HEK293 (cell line): ENCODE data around the gene ERCC6L.
A peak's percentile ranks its signal among the peaks of the same experiment; 100 is the strongest.

Source experiments
- CTCF ChIA-PET: fragments of 350-600 bp; formaldehyde crosslinking; extraction: SDS; loops from one replicate; lab custom pipeline; 2021; ENCODE audit warnings: antibody characterized with exemption; lab: Yijun Ruan, JAX
- POLR2A ChIA-PET: fragments of 300-600 bp; formaldehyde crosslinking; extraction: SDS; loops from one replicate; lab custom pipeline; 2020; ENCODE audit warnings: antibody characterized with exemption, inconsistent platforms; lab: Yijun Ruan, JAX
- H3K27ac ChIP-seq: fragments of 200-500 bp; sonication (Bioruptor generic); 2 replicates; pipeline ENCODE4 v1.5.1; 2014; ENCODE audit warnings: low read depth, low read length, control low read depth, inconsistent platforms; ENCODE audit errors: extremely low read depth
- H3K36me3 ChIP-seq, 2 experiments: fragments of 200-500 bp in 1 of 2; sonication (Bioruptor generic) in 1 of 2; 1 replicate in 1 of 2; 2 replicates in 1 of 2; pipeline ENCODE4 v1.5.1; 2014 to 2017; ENCODE audit warnings: inconsistent platforms in 2 of 2, low read length in 2 of 2; ENCODE audit not compliant: control insufficient read depth in 2 of 2, insufficient read depth in 1 of 2
- H3K4me1 ChIP-seq: fragments of 200-500 bp; sonication (Bioruptor generic); 2 replicates; pipeline ENCODE4 v1.5.1; 2014; ENCODE audit warnings: mild to moderate bottlenecking, low read length, inconsistent platforms; ENCODE audit not compliant: control insufficient read depth, insufficient read depth
- H3K4me3 ChIP-seq: 2 replicates; pipeline ENCODE4 v1.5.1; 2011; ENCODE audit warnings: low read depth, mild to moderate bottlenecking, control low read depth, low read length, moderate library complexity
- H3K9me3 ChIP-seq: fragments of 200-500 bp; sonication (Bioruptor generic); 2 replicates; pipeline ENCODE4 v1.5.1; 2014; ENCODE audit warnings: low read depth, low read length, inconsistent platforms; ENCODE audit not compliant: control insufficient read depth, insufficient read depth
- KLF10 ChIP-seq: fragments of 450-650 bp; IDR thresholded peaks from 2 replicates; pipeline ENCODE4 v1.5.1; 2018; ENCODE audit warnings: missing biosample characterization, mild to moderate bottlenecking, missing genetic modification characterization
- MZF1 ChIP-seq: fragments of 450-650 bp; formaldehyde crosslinking; IDR thresholded peaks from 2 replicates; pipeline ENCODE4 v1.5.1; 2017; ENCODE audit warnings: missing biosample characterization, missing genetic modification characterization, borderline replicate concordance
- SCRT1 ChIP-seq: fragments of 450-650 bp; formaldehyde crosslinking; IDR thresholded peaks from 2 replicates; pipeline ENCODE4 v1.5.1; 2016; ENCODE audit warnings: missing biosample characterization, missing genetic modification characterization, borderline replicate concordance
- SCRT2 ChIP-seq: fragments of 450-650 bp; formaldehyde crosslinking; IDR thresholded peaks from 2 replicates; pipeline ENCODE4 v1.5.1; 2016; ENCODE audit warnings: missing biosample characterization, missing genetic modification characterization
- SP7 ChIP-seq: fragments of 450-650 bp; formaldehyde crosslinking; IDR thresholded peaks from 2 replicates; pipeline ENCODE4 v1.5.1; 2016; ENCODE audit warnings: missing biosample characterization, missing genetic modification characterization
- ZBTB17 ChIP-seq: fragments of 450-650 bp; formaldehyde crosslinking; IDR thresholded peaks from 2 replicates; pipeline ENCODE4 v1.5.1; 2016; ENCODE audit warnings: missing biosample characterization, missing genetic modification characterization
- ZNF19 ChIP-seq: fragments of 450-650 bp; formaldehyde crosslinking; IDR thresholded peaks from 2 replicates; pipeline ENCODE4; 2016; ENCODE audit warnings: missing biosample characterization, missing genetic modification characterization, low read depth
- ZNF324 ChIP-seq: fragments of 450-650 bp; formaldehyde crosslinking; IDR thresholded peaks from 2 replicates; pipeline ENCODE4 v1.5.1; 2016; ENCODE audit warnings: missing biosample characterization, missing genetic modification characterization
- ZNF518A ChIP-seq: fragments of 450-650 bp; formaldehyde crosslinking; conservative IDR thresholded peaks from 2 replicates; pipeline ENCODE4 v1.5.1; 2016; ENCODE audit warnings: low read depth, missing biosample characterization, missing genetic modification characterization
- ZNF621 ChIP-seq: fragments of 450-650 bp; formaldehyde crosslinking; IDR thresholded peaks from 2 replicates; pipeline ENCODE4 v1.5.1; 2017; ENCODE audit warnings: missing biosample characterization, missing genetic modification characterization
- ZNF837 ChIP-seq: fragments of 450-650 bp; formaldehyde crosslinking; IDR thresholded peaks from 2 replicates; pipeline ENCODE4 v1.5.1; 2016; ENCODE audit warnings: missing biosample characterization, missing genetic modification characterization
- TF ChIP-seq, protein P1 (sequence below): fragments of 450-650 bp; formaldehyde crosslinking; IDR thresholded peaks from 2 replicates; pipeline ENCODE4 v1.5.1; 2016; ENCODE audit warnings: missing biosample characterization, missing genetic modification characterization
- TF ChIP-seq, protein P2 (sequence below): fragments of 450-650 bp; formaldehyde crosslinking; conservative IDR thresholded peaks from 2 replicates; pipeline ENCODE4 v1.5.1; 2016; ENCODE audit warnings: low read depth, missing biosample characterization, missing genetic modification characterization
- TF ChIP-seq, protein P3 (sequence below): fragments of 450-650 bp; formaldehyde crosslinking; IDR thresholded peaks from 2 replicates; pipeline ENCODE4 v1.5.1; 2017; ENCODE audit warnings: missing biosample characterization, missing genetic modification characterization
- TF ChIP-seq, protein P4 (sequence below): fragments of 450-650 bp; IDR thresholded peaks from 2 replicates; pipeline ENCODE4 v1.5.1; 2018; ENCODE audit warnings: missing biosample characterization, mild to moderate bottlenecking, missing genetic modification characterization

Gene ERCC6L

GRCh38 chrX:72182924-72183323, 55.9 kb downstream of the ERCC6L start:
- Histone ChIP-seq H3K4me3 (no peak overlapping the region; the same call in 1 of the 2 replicates), H3K9me3 (no peaks in the 10 kb centered on the region), H3K4me1 (peaks cover 5% of the 10 kb centered on the region; the same call in 1 of the 2 replicates), H3K27ac (no peak overlapping the region), H3K36me3 (peaks cover 28 to 34% of the 10 kb centered on the region in 2 experiments)
- CTCF ChIA-PET, result interaction anchor here (0.6 kb wide), 2 partner anchors 11 to 1730 kb away, joined by 3 read pairs; no protein-coding TSS in a partner anchor
- TF ChIP-seq ZBTB17 (tag by site-specific recombination), result peak; percentile 57; the same call in 1 of the 2 replicates
- no peak for TF ChIP-seq ZNF19 (tag by site-specific recombination)
- peak; percentile 84 for TF ChIP-seq SCRT2 (tag by site-specific recombination)
- peak; percentile 55; the same call in 1 of the 2 replicates for TF ChIP-seq SCRT1 (tag by site-specific recombination)
- POLR2A ChIA-PET, result no interaction called here

DNA sequence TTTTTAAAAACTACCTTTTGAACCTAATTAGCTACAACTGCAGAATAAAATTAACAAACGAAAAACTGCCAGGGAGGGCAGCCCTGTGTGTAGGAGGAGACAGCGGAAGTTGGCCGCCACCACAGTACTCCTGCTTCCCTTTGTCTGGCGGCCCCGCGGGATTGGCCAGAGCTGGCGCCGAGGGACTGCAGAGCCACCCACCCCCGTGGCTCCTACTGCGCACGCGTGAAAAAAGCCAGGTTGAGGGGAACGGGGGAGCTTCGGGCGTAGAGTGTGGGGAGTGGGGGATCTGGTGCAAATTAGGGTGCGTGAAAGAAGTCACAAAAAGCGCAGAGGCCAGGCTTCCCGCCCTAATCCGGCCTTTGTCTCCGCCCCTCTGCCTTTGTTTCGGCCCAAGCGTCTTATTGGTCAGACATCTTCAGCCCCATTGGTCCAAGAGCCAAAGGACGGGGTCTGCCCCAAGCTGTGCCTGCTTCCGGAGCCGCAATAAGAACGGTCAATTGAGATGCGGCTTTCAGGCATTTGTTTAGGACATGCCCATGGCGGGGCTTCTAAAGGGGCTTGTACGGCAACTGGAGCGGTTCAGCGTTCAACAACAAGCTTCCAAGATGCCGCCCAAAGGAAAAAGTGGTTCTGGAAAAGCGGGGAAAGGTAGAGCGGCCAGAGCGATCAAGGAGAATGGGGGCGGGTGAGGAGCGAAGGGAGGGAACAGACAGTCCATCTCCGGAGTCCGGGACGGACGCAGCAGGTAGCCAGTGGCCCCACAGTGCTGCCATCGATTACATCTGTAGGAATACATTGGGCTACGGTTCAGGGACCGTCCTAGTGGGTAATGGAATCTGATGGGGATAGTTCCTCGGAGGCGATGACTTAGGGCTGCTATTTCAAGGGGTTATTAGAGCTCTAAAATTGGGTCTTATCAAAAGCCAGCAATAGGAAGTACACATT, 57.4 kb downstream of the ERCC6L start, which contains the start of gene PIN4:
Gene PIN4 (plus strand): TSS at position 580 of the 948 bp plus-strand sequence. CDS start 29 bp downstream, at position 609.
- Histone ChIP-seq H3K27ac (peak within 1 kb of the TSS; percentile 85), H3K4me1 (peaks cover 5% of the 10 kb centered on the region; the same call in 1 of the 2 replicates), H3K36me3 (peaks cover 13 to 21% of the 10 kb centered on the region in 2 experiments), H3K9me3 (no peaks in the 10 kb centered on the region), H3K4me3 (peak within 1 kb of the TSS; percentile 68)
- CTCF ChIA-PET, result interaction anchor here (0.5 to 1.7 kb wide), 13 partner anchors 9 to 209 kb away, joined by 3 to 14 read pairs (median 3); partner anchors contain the start of gene RPS4X
- POLR2A ChIA-PET, result interaction anchor here (0.5 to 2.5 kb wide), 31 partner anchors 9 to 1022 kb away, joined by 3 to 40 read pairs (median 4); partner anchors contain the start of genes ERCC6L, RPS4X, RTL5 and TAF1
- TF ChIP-seq ZNF621 (tag by site-specific recombination) (no peak), ZNF837 (tag by site-specific recombination) (no peak), KLF10 (tag by site-specific recombination) (peak; percentile 54), SP7 (tag by site-specific recombination) (peak; percentile 52; the same call in 1 of the 2 replicates), ZNF324 (tag by site-specific recombination) (0 out of 2 replicates have a peak, but pooled peaks have one; percentile 34), MZF1 (peak; percentile 100), ZNF518A (tag by site-specific recombination) (peak; percentile 73)
- TF ChIP-seq, protein P1, sequence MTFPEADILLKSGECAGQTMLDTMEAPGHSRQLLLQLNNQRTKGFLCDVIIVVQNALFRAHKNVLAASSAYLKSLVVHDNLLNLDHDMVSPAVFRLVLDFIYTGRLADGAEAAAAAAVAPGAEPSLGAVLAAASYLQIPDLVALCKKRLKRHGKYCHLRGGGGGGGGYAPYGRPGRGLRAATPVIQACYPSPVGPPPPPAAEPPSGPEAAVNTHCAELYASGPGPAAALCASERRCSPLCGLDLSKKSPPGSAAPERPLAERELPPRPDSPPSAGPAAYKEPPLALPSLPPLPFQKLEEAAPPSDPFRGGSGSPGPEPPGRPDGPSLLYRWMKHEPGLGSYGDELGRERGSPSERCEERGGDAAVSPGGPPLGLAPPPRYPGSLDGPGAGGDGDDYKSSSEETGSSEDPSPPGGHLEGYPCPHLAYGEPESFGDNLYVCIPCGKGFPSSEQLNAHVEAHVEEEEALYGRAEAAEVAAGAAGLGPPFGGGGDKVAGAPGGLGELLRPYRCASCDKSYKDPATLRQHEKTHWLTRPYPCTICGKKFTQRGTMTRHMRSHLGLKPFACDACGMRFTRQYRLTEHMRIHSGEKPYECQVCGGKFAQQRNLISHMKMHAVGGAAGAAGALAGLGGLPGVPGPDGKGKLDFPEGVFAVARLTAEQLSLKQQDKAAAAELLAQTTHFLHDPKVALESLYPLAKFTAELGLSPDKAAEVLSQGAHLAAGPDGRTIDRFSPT (tag by site-specific recombination), result no peak
- TF ChIP-seq, protein P2, sequence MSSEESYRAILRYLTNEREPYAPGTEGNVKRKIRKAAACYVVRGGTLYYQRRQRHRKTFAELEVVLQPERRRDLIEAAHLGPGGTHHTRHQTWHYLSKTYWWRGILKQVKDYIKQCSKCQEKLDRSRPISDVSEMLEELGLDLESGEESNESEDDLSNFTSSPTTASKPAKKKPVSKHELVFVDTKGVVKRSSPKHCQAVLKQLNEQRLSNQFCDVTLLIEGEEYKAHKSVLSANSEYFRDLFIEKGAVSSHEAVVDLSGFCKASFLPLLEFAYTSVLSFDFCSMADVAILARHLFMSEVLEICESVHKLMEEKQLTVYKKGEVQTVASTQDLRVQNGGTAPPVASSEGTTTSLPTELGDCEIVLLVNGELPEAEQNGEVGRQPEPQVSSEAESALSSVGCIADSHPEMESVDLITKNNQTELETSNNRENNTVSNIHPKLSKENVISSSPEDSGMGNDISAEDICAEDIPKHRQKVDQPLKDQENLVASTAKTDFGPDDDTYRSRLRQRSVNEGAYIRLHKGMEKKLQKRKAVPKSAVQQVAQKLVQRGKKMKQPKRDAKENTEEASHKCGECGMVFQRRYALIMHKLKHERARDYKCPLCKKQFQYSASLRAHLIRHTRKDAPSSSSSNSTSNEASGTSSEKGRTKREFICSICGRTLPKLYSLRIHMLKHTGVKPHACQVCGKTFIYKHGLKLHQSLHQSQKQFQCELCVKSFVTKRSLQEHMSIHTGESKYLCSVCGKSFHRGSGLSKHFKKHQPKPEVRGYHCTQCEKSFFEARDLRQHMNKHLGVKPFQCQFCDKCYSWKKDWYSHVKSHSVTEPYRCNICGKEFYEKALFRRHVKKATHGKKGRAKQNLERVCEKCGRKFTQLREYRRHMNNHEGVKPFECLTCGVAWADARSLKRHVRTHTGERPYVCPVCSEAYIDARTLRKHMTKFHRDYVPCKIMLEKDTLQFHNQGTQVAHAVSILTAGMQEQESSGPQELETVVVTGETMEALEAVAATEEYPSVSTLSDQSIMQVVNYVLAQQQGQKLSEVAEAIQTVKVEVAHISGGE (tag by site-specific recombination), result peak; percentile 60
- TF ChIP-seq, protein P3, sequence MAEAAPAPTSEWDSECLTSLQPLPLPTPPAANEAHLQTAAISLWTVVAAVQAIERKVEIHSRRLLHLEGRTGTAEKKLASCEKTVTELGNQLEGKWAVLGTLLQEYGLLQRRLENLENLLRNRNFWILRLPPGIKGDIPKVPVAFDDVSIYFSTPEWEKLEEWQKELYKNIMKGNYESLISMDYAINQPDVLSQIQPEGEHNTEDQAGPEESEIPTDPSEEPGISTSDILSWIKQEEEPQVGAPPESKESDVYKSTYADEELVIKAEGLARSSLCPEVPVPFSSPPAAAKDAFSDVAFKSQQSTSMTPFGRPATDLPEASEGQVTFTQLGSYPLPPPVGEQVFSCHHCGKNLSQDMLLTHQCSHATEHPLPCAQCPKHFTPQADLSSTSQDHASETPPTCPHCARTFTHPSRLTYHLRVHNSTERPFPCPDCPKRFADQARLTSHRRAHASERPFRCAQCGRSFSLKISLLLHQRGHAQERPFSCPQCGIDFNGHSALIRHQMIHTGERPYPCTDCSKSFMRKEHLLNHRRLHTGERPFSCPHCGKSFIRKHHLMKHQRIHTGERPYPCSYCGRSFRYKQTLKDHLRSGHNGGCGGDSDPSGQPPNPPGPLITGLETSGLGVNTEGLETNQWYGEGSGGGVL (tag by site-specific recombination), result peak; percentile 87
- TF ChIP-seq, protein P4, sequence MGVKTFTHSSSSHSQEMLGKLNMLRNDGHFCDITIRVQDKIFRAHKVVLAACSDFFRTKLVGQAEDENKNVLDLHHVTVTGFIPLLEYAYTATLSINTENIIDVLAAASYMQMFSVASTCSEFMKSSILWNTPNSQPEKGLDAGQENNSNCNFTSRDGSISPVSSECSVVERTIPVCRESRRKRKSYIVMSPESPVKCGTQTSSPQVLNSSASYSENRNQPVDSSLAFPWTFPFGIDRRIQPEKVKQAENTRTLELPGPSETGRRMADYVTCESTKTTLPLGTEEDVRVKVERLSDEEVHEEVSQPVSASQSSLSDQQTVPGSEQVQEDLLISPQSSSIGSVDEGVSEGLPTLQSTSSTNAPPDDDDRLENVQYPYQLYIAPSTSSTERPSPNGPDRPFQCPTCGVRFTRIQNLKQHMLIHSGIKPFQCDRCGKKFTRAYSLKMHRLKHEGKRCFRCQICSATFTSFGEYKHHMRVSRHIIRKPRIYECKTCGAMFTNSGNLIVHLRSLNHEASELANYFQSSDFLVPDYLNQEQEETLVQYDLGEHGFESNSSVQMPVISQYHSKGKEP, result no peak
